GM18909 (cell line): ENCODE results near the gene RUSF1.
A peak's percentile ranks its signal among the peaks of the same experiment; 100 is the strongest.
"Not testable (repeated sequence)": the region's sequence is repeated elsewhere in the genome, so short reads cannot be mapped to it uniquely, and the experiment has no call there.

Experiments
- ATAC-seq: cut with Tn5 transposase; IDR thresholded peaks from one replicate; pipeline ENCODE4 v1.9.1; 2021; ENCODE audit warnings: mild to moderate bottlenecking; ENCODE audit not compliant: unreplicated experiment, poor library complexity

Gene RUSF1

DNA sequence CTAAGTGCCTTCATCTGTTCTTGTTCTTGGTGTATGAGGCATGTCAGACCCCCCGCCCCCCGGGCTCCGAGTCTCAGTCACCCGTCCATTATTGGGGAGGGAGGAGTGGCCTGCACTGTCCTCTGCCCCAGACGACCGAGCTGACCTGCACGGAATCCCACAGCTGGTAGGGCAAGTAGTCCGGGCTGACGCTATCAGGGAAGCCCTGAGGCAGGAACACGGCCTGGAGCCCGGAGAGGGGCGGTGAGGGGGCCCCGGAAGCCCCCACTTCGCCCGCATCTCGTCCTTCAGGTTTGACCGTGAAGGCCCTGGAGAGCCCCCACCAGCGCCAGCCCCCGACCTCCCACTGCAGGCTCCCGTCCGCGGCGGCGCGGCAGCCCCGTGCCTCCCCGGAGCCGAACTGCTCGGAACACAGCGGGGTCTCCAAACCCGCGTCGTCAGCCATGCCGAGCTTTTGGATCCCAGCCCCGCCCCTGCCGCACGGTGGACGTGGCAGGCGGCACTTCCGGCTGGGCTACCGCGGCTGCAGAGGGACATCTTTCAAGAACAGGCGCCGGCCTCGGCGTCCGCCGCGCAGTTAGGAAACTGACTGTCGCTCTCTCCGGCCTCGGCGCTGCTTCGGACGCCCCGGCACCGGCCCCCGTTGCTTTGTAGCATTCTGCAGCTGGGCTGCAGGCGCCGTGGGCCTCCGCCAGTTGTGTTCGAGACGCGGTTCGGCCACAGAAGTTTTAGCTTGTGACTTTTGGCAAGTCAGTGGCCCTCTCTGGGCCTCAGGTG is at the start of gene RUSF1:
TSS of gene RUSF1 (minus strand) at position 463 of the 777 bp plus-strand sequence. CDS start at position 445, 18 bp downstream.
- peak; percentile 94 for ATAC-seq

DNA sequence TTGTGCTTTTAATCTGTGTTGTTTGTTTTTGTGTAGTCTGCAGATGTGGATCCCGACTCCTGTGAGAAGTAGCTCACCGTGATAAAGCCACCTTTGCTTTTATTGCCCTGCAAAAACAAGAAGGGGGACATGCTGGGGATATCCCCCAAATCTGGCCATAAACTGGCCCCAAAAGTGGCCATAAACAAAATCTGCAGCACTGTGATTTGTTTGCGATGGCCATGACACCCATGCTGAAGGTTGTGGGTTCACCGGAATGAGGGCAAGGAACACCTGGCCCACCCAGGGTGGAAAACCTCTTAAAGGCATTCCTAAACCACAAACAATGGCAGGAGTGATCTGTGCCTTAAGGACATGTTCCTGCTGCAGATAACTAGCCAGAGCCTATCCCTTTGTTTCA is 34.6 kb upstream of the RUSF1 start:
- no peak for ATAC-seq

DNA sequence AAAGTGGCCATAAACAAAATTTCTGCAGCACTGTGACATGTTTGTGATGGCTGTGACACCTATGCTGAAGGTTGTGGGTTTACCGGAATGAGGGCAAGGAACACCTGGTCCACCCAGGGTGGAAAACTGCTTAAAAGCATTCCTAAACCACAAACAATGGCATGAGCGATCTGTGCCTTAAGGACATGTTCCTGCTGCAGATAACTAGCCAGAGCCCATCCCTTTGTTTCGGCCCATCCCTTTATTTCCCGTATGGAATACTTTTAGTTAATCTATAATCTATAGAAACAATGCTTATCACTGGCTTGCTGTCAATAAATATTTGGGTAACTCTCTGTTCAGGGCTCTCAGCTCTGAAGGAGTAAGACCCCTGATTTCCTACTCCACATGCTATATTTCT is 31.6 kb upstream of the RUSF1 start:
- not testable (repeated sequence) for ATAC-seq

DNA sequence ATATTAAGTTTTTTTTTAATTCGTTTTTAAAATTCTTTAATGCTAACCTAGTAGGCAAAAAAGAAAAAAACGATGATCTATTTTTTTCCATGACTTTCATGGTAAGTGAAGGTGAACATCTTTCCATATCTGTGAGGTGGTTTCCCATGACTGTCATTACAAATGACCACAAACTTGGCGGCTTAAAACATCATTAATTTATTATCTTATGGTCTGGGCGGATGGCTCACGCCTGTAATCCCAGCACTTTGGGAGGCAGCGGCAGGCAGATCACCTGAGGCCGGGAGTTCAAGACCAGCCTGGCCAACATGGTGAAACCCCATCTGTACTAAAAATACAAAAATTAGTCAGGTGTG is 30.0 kb upstream of the RUSF1 start:
- not testable (repeated sequence) for ATAC-seq

DNA sequence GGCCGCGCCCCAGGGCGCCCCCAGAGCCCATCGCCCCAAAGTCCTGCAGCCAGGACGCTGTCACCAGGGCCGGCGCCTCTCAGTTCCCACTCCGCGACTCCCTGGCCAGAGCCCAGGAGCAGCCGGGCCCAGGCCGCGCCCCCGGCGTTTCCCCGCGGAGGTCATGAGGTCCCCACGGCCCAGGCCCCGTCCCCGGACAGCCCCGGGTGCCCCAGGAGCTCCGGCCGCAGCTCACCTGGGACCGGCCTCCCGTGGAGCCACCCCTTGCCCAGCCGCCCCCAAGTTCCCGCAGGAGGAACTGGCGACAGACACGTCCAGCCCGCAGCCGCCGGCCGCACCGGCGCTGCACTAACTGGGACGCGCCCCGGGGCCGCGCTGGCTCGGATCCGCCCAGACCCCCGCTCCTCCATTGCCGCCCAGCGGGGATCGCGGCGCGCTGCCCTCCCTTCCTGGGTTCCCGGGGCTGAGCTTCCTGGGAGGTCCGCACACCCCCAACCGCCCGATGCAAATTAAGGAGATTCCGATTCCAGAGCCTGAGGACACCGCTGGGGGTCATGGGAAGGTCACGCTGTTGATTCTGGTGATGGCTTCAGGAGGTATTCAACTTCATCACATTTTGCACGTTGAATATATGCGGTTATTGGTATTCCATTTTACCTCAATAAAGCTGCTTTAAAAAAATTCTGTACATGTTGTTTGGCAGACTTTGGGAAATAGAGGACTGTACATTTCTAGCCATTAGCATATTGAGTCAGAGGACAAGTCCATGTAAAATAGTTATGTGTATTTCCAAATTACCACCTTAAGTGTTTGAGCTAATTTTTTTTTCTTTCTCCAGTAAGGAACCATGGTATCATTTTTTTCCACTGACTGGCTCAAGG is 29.4 kb upstream of the RUSF1 start:
- no peak for ATAC-seq

DNA sequence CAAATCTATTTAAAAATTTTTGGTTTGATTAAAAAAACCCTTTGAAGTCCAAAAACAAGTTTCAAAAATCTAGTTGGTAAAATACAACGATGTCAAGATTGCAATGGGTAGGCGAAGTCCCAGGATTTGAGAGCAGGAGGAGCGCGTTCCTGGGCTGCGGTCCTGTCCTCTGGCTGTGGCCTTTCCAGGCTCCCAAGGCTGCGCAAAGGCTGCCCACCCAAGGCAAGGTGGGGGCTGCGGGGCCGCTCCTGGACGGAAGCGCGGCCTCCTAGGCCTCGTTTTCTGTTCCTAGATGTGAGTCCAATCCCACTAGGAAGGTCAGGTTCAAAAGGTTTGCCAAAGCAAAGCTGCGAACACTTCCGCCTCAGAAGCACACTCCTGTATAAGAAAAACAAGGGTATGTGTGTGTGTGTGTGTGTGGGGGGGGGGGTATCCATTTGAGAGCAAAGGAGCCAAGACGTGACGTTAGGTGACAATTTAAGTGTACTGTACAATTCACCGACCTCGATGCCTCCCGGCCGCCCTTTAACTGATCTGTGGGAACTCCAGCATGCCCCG is 28.7 kb upstream of the RUSF1 start:
- ATAC-seq, result no peak

DNA sequence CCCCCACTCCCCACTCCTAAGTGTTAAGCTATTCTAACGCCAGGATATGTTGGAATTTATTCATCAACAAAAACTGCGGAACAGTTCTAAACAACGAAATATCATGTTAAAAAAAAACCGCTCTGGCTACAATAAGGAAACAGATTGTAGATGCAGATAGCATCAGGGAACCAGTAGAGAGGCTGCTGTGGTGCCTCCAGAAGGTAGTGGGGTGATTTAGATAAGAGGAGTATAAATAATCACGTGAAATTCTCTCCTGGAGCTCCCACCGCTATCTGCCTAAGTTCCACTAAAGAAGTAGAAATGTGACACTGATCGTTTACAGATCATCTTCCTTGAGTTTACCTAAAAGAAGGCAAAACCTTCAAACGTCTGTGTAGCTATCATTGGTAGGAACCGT is 27.5 kb upstream of the RUSF1 start:
- ATAC-seq, result no peak

DNA sequence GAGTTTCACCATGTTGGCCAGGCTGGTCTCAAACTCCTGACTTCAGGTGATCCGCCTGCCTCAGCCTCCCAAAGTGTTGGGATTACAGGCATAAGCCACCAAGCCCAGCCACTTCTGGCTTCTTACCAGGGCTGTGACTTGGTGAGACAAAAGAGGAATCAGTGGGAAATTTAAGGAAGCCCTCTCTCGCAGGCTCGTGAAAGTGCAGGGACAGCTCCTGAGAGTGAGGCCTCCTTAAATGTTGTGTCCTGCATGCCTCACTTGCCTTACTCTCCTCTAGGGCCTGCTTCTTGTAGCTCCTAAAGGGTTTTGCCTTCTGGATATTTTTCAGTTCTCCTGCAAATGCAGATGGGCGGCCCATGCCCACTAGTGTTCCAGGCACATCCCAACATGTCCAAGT is 24.7 kb upstream of the RUSF1 start:
- ATAC-seq, result no peak

DNA sequence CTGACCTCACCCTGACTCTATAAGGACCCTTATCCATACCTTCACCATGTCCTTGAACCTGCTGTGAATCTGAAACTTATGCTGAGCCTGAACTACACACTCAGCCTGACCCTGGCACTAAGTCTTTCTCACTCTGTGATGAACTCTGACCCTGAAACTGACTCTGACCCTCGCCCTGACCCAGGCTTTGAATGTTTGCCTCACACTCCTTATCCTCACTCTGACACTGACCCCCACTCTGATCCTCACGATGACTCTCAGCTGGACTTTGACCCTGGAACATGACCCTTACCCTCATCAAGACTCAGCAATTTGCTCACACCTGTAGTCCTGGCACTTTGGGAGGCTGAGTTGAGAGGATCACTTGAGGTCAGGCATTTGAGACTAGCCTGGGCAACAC is 23.9 kb upstream of the RUSF1 start:
- no peak for ATAC-seq

DNA sequence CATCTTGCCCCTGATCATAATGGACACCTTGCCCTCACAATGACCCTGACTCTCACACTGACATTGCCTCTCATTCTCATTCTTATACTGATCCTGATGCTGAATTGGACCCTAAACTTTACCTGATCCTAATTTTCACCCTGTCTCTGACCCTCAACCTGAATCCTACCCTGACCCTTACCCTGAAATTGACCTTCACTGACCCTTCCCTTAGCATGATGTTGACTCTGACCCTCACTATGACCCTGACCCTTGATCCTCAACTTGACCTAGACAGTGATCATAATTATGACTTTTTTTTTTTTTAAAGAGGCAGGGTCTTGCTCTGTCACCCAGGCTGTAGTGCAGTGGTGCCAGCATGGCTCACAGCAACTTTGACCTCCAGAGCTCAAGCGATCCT is 22.9 kb upstream of the RUSF1 start:
- no peak for ATAC-seq

DNA sequence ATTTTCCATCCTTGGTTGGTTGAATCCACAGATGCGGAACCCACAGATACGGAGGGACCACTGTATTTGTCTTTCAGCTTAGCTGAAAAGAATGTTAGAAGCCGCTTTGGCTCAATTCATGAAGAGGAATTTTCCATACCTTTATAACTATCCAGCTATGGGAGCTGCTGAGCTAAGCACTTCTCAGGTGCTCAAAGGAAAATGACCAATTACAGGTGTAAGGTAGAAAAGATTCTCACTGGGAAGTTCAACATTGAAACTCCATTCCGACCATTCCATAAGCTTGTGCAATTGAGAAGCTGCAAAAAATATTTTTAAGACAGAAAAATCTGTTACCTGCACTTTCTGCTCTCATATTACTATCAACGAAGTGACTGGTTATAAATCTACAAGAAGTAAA is 22.2 kb upstream of the RUSF1 start:
- no peak for ATAC-seq

DNA sequence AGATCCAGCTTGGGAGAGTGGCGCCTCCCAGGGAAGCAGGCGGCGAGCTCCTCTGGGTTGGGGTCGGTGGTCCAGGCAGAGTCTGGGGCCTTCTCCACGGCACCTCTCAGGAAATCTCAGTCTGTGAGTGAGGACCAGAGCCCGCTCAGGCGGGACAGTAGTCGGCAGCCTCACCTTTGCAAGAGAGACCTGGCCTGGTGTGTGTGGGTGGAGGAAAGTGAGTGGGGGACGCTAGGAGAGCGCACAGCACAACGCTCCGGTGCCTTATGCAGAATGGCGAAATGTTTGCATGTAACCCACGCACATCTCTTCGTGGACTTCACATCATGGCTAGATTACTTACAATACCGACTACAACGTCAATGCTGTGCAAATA is 21.7 kb upstream of the RUSF1 start:
- ATAC-seq, result no peak

DNA sequence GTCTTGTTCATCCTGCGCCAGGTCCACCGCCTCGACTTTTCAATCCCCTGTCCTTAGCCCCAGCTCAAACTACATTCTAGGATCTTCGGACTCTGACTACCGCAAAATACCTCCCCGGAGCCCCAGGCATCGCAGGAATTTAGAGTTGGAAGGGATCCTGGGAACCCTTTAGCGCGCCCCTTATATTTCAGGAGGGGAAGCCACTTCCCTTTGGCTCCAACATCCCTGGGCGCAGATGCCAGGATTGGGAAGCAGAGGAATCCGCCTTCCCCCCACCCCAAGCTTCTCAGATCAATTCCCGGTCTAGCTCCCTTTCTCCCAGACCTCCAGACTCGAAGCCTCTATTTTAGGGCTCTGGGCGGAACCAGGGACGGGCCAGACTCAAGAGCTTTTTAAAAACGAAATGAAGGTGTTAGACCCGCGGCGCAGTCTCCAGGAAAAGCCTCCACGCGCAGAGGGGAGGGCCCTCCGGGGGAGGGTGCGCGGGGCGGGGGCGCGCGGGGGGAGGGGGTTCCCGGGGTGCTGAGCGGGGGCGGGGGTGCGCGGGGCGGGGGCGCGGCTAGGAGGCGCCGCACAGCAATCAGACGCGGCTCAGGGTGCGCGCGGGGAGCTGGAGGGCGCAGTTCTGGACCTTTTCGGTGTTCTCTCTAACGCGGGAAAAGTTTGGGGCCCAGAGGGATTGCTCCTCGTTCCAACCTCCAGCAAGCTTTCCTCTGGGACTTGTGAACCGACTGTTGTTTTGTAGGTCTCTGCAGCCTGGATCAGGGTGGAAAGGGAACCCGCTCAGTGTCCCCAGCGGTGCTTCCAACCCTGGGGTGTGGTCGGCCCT is 21.1 kb upstream of the RUSF1 start:
- no peak for ATAC-seq

DNA sequence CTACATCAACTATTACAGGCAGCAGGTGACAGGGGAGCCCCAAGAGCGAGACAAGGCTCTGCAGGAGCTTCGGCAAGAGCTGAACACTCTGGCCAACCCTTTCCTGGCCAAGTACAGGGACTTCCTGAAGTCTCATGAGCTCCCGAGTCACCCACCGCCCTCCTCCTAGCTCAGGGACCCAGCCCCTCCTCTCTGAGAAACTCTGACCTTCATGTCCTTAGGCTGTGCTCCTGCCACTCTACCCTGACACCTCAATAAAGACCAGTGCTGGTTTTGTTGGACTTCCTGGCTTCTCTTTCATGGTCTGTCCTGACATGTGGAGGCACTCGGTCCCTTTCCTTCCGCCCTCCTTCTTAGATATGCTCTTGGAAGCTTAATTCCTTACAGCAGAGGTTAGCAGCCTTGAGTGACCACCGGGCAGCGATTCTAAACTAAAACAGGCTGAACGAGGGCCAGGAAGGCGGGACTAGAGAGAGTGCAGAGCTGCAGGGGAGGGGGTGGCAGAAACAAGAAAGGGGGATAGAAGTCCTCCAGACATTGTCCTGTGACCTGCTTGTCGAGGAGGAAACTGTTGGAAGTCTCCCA is 20.4 kb upstream of the RUSF1 start:
- ATAC-seq, result no peak

DNA sequence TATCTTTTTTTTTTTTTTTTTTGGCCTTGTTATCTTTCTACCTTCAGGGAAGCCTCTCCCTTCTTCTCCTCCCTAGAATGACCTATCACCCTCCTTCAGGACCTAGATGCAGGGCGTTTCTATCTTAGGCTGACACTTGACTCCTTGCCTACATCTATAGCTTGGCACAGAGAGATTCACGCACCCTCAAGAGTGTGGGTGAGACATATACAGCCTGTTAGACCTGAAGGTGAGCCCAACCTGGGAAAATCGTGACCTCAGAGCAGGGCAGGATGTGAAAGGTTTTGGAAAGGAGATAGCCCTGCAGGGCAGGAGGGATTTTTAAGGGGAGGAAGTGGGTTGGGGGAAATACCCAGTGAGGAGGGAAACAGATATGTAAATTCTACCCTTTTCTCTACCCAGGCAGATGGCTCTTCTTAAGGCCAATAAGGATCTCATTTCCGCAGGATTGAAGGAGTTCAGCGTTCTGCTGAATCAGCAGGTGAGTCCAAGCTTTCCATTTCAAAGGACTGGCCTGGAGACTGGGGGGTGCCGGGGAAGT is 19.6 kb upstream of the RUSF1 start, which contains the start of gene AHSP:
TSS of gene AHSP (plus strand) at position 167 of the 541 bp plus-strand sequence. CDS start at position 407, 240 bp downstream.
- no peak for ATAC-seq

DNA sequence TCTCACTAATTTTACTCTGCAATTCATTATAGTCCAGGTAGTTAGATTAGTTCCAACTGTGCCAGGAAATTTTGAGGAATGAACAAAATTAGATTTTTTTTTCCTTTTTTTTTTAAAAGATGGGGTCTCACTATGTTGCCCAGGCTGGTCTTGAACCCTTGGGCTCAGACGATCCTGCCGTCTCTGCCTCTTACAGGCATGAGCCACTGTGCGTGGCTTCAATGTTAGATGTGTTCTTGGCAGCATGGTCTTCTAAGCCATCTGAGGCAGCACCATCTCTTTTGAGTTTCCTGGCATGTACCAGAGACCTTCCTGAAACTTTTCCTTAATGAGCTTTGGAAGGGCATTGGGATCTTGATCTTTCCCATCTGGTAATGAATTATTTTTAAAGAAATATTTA is 16.9 kb upstream of the RUSF1 start:
- ATAC-seq, result no peak

DNA sequence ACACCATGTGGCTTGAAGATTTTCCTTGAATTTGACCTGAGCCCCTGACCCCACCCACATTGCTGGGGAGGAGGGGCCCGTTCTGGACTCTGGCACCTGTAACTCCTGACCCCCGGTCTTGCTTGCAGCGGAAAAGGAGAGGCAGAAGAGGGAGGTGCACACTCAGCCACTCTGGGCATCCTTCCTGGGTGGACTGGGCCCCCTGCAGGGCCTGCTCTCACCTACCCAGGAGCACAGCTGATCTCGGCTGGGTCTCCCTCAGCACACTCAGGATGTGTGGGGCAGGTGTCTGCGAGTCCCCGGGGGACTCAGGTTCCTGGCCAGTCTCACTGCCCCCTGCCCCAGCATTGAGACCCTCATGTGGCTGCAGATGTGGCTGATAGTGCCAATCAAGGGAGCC is 15.6 kb upstream of the RUSF1 start:
- not testable (repeated sequence) for ATAC-seq

DNA sequence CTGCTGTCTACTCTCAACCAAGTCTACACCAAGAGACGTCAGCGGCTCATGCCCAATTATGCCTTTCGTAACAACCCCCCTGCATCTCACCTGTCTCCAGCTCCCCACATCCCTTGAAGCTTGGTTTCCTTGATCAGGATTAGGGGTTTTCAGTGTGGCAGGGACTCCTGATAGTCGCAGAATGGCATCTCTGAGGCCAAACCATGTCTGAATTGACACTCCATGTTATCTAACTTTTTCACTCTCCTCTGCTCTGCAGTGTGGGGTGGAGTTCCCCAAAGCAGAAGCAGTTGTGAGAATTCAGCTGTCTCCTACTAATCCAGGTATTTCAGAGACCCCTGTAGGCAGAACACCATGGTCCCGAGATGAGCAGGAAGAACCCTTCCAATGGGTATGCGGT is 13.9 kb upstream of the RUSF1 start:
- no peak for ATAC-seq

DNA sequence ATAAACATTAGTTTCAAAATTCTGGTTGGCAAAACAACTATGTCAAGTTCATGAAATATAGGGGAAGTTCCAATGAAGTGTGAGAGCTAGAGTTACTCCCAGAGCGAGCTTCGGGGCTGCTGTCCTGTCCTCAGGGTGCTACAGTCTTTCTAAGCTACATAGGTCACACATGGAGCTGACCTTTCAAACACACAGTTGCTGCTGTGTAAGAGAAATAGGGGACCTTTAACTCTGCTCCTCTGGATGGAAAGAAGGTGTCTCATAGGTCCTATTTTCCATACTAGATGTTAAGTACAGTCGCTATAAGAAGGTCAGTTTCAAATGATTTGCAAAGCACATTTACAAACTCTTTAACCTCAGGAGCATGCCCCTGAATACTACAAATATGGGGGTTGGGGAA is 13.2 kb upstream of the RUSF1 start:
- no peak for ATAC-seq
